ENCODE results near the gene U2SURP. TPM values are rescaled to one million over a fixed set of nuclear protein-coding genes. Genes with fewer than 3 reads are reported as not detected.

The U2SURP gene
- total RNA-seq, 2 experiments from 2014 or later, result 164 to 179 TPM

DNA sequence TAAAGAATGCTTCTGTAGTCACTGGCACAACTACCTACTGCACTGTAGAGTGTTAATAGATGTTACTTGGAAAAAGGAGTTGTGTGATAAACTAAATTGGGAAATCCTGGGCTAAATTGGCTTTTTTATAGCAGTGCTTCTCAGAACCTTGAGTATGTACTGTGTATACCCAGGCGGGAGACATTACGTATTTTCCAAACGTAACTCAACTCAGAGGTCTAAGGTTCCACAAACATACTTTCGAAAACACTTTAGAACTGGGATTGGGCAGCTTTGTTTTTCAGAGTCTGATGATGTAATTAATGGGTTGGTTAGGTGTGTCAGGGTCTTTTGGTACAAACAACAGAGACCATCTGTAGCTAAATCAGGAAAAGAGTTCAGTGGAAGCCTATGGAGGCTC is 64.7 kb downstream of the U2SURP start:
- Histone ChIP-seq H3K4me3 (ENCODE audit: low read length) (no peak overlapping the region), H3K27ac (ENCODE audit: low read depth in 1 of 2, low read length in 2 of 2) (no peak overlapping the region), H3K4me1 (ENCODE audit: insufficient read depth, low read length) (no peaks in the 10 kb centered on the region), H3K27me3 (ENCODE audit: control insufficient read depth in 1 of 2, insufficient read depth in 2 of 2, low read length in 2 of 2) (no peaks in the 10 kb centered on the region), H3K36me3 (ENCODE audit: insufficient read depth, low read length) (no peaks in the 10 kb centered on the region), H3K9me3 (ENCODE audit: control insufficient read depth in 1 of 2, insufficient read depth in 1 of 2, low read length in 2 of 2) (no peaks in the 10 kb centered on the region)
- no peak for ATAC-seq (ENCODE audit: poor library complexity)
- intact Hi-C loops (cut with DNase I, micrococcal nuclease), result no loop called here
- Mint-ChIP-seq H3K27me3 (no peaks in the 10 kb centered on the region), H3K4me1 (ENCODE audit: low read depth) (peaks cover 5% of the 10 kb centered on the region), H3K4me3 (no peak overlapping the region), H3K36me3 (ENCODE audit: low read depth) (peaks cover 9% of the 10 kb centered on the region), H3K9me3 (no peaks in the 10 kb centered on the region), H3K27ac (no peak overlapping the region)
- TF ChIP-seq, protein P1, sequence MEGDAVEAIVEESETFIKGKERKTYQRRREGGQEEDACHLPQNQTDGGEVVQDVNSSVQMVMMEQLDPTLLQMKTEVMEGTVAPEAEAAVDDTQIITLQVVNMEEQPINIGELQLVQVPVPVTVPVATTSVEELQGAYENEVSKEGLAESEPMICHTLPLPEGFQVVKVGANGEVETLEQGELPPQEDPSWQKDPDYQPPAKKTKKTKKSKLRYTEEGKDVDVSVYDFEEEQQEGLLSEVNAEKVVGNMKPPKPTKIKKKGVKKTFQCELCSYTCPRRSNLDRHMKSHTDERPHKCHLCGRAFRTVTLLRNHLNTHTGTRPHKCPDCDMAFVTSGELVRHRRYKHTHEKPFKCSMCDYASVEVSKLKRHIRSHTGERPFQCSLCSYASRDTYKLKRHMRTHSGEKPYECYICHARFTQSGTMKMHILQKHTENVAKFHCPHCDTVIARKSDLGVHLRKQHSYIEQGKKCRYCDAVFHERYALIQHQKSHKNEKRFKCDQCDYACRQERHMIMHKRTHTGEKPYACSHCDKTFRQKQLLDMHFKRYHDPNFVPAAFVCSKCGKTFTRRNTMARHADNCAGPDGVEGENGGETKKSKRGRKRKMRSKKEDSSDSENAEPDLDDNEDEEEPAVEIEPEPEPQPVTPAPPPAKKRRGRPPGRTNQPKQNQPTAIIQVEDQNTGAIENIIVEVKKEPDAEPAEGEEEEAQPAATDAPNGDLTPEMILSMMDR (IDR thresholded peaks at IDR 0.05), result no peak
- no peak for DNase-seq
- ChIA-PET CTCF (interaction anchor here (0.6 kb wide), 1 partner anchor 21 kb away, joined by 3 read pairs; no protein-coding TSS in a partner anchor), POLR2A (no interaction called here)

DNA sequence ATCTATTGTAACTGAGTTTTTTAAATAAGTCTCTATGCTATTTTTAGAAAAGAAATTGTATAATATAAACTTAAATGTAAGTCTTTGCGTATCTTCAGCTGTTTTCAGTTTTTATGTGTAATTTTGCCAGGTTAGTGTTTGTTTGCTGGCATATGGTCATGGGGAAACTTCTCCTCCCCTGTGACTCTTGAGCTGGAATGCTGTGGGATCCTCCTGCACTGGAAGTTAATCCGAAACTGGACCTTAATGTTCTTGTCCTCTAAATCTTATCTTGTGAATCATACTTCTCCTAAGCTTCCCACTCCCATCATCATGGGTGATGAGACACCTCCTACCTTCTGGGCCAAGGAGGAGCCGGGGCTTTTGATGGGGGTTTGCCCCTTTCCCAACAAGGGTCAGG is 65.8 kb downstream of the U2SURP start:
- ChIA-PET CTCF (no interaction called here), POLR2A (no interaction called here)
- intact Hi-C loops (cut with DNase I, micrococcal nuclease), result no loop called here
- H3K4me1 ChIP-seq (ENCODE audit: insufficient read depth, low read length), result no peaks in the 10 kb centered on the region
- H3K27ac ChIP-seq (ENCODE audit: low read depth in 1 of 2, low read length in 2 of 2), result no peak overlapping the region
- ATAC-seq (ENCODE audit: poor library complexity) (no peak), DNase-seq (no peak)
- H3K36me3 ChIP-seq (ENCODE audit: insufficient read depth, low read length), result no peaks in the 10 kb centered on the region
- Mint-ChIP-seq H3K4me3 (no peak overlapping the region), H3K4me1 (ENCODE audit: low read depth) (no peaks in the 10 kb centered on the region), H3K27me3 (no peaks in the 10 kb centered on the region), H3K27ac (no peak overlapping the region), H3K36me3 (ENCODE audit: low read depth) (peaks cover 3% of the 10 kb centered on the region), H3K9me3 (no peaks in the 10 kb centered on the region)
- no peaks in the 10 kb centered on the region for H3K9me3 ChIP-seq (ENCODE audit: control insufficient read depth in 1 of 2, insufficient read depth in 1 of 2, low read length in 2 of 2)
- no peak overlapping the region for H3K4me3 ChIP-seq (ENCODE audit: low read length)
- TF ChIP-seq, protein P1 (IDR thresholded peaks at IDR 0.05), result no peak
- no peaks in the 10 kb centered on the region for H3K27me3 ChIP-seq (ENCODE audit: control insufficient read depth in 1 of 2, insufficient read depth in 2 of 2, low read length in 2 of 2)

DNA sequence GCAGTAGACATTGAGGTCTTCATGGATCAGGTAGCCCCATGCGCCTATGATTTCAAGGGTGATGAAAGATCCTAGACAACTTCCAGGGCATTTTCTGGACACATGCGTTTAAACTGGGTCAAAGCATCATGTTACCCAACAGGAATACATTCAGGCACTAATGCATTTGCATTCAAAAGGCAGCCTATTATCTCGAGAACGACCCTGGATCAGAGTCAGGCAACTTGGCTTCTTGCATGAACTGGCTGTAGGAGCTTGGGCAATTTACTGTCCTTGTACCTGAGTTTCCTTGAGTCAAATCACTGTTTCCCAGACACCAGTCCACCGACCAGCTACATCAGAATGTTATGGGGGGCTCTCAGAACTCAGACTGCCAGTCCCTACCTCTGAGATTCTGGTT is 66.7 kb downstream of the U2SURP start:
- ATAC-seq (ENCODE audit: poor library complexity) (no peak), DNase-seq (no peak)
- no peaks in the 10 kb centered on the region for H3K9me3 Mint-ChIP-seq
- ChIA-PET POLR2A (no interaction called here), CTCF (interaction anchor here (0.7 kb wide), 1 partner anchor 523 kb away, joined by 4 read pairs; no protein-coding TSS in a partner anchor)
- TF ChIP-seq, protein P1 (IDR thresholded peaks at IDR 0.05), result no peak
- no peaks in the 10 kb centered on the region for H3K27me3 Mint-ChIP-seq
- H3K27ac Mint-ChIP-seq, result no peak overlapping the region
- H3K36me3 Mint-ChIP-seq (ENCODE audit: low read depth), result peaks cover under 1% of the 10 kb centered on the region
- H3K9me3 ChIP-seq (ENCODE audit: control insufficient read depth in 1 of 2, insufficient read depth in 1 of 2, low read length in 2 of 2), result no peaks in the 10 kb centered on the region
- intact Hi-C loops (cut with DNase I, micrococcal nuclease), result no loop called here
- no peak overlapping the region for H3K4me3 ChIP-seq (ENCODE audit: low read length)
- no peaks in the 10 kb centered on the region for H3K36me3 ChIP-seq (ENCODE audit: insufficient read depth, low read length)
- H3K4me1 Mint-ChIP-seq (ENCODE audit: low read depth), result no peaks in the 10 kb centered on the region
- H3K4me1 ChIP-seq (ENCODE audit: insufficient read depth, low read length), result no peaks in the 10 kb centered on the region
- H3K27ac ChIP-seq (ENCODE audit: low read depth in 1 of 2, low read length in 2 of 2), result no peak overlapping the region
- no peak overlapping the region for H3K4me3 Mint-ChIP-seq
- H3K27me3 ChIP-seq (ENCODE audit: control insufficient read depth in 1 of 2, insufficient read depth in 2 of 2, low read length in 2 of 2), result no peaks in the 10 kb centered on the region
